Measurements from ENCODE around the gene C19orf25.

DNA sequence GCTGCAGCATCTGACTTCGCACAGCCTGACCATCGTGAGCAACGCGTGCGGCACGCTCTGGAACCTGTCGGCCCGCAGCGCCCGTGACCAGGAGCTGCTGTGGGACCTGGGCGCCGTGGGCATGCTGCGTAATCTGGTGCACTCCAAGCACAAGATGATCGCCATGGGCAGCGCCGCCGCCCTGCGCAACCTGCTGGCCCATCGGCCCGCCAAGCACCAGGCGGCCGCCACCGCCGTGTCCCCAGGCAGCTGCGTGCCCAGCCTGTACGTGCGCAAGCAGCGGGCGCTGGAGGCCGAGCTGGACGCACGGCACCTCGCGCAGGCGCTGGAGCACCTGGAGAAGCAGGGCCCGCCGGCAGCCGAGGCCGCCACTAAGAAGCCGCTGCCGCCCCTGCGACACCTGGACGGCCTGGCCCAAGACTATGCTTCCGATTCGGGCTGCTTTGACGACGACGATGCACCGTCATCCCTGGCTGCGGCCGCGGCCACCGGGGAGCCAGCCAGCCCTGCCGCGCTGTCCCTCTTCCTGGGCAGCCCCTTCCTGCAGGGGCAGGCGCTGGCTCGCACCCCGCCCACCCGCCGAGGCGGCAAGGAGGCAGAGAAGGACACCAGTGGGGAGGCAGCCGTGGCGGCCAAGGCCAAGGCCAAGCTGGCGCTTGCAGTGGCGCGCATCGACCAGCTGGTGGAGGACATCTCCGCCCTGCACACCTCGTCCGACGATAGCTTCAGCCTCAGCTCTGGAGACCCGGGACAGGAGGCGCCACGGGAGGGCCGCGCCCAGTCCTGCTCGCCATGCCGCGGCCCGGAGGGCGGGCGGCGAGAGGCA is 13.6 kb downstream of the C19orf25 start:
- TF ChIP-seq GATA2 (IDR thresholded peaks at IDR 0.05; ENCODE audit: low read depth, low read length), result no peak
- no peak for TF ChIP-seq GATA3 (IDR thresholded peaks at IDR 0.05; ENCODE audit: low read depth, low read length)
